Endothelial cell of umbilical vein (primary cell): ENCODE measurements around the gene DENND2A. TPM values are rescaled to one million over a fixed set of nuclear protein-coding genes. Genes with fewer than 3 reads are reported as not detected.
"Not testable (repeated sequence)": the region's sequence is repeated elsewhere in the genome, so short reads cannot be mapped to it uniquely, and the experiment has no call there.

Source experiments
- BruUV-seq: library from RNA; stranded (reverse); fragments of 400-500 nt; replicated peaks from 2 replicates; lab custom pipeline; 2021; lab: Mats Ljungman, UMichigan
- CTCF ChIA-PET: fragments of 300-600, 350-600 bp; sonication (Branson Sonifier 250); formaldehyde crosslinking; loops from one replicate; lab custom pipeline; 2021; ENCODE audit warnings: antibody characterized with exemption, inconsistent platforms; lab: Charles Lee
- POLR2A ChIA-PET: fragments of 300-600, 350-600 bp; sonication (Branson Sonifier 250); formaldehyde crosslinking; loops from one replicate; lab custom pipeline; 2021; ENCODE audit warnings: antibody characterized with exemption, inconsistent platforms; lab: Charles Lee
- DNase-seq: peaks from one replicate; pipeline ENCODE4 v3.0.0-alpha.2; 2011; ENCODE audit warnings: low read depth, low spot score
- FAIRE-seq: peaks from 2 replicates; lab custom pipeline; 2011; peaks lifted over from hg19 to GRCh38; lab: Jason Lieb, UNC
- H2AFZ ChIP-seq: 2 replicates; pipeline ENCODE4 v1.6.0; 2012; ENCODE audit warnings: low read depth, low read length, control low read depth, inconsistent platforms
- H3K27ac ChIP-seq: 2 replicates; pipeline ENCODE4 v1.5.1; 2011; ENCODE audit warnings: low read depth, mild to moderate bottlenecking, control low read depth, low read length, moderate library complexity; ENCODE audit not compliant: insufficient read depth
- H3K27me3 ChIP-seq, 2 experiments: 2 replicates each; pipeline versions ENCODE4 v1.6.0 to v1.6.1; 2011; ENCODE audit warnings: low read length in 2 of 2, mixed read lengths in 1 of 2; ENCODE audit not compliant: control insufficient read depth in 2 of 2, insufficient read depth in 2 of 2
- H3K36me3 ChIP-seq, 2 experiments: 2 replicates in 1 of 2; 3 replicates in 1 of 2; pipeline ENCODE4 v1.5.1; 2011; ENCODE audit warnings: low read length in 2 of 2, mild to moderate bottlenecking in 1 of 2, moderate library complexity in 1 of 2; ENCODE audit not compliant: control insufficient read depth in 2 of 2, insufficient read depth in 2 of 2; ENCODE audit errors: extremely low read depth in 1 of 2
- H3K4me1 ChIP-seq: 3 replicates; pipeline ENCODE4 v1.5.1; 2011; ENCODE audit warnings: mild to moderate bottlenecking, low read length; ENCODE audit not compliant: control insufficient read depth, insufficient read depth; ENCODE audit errors: extremely low read depth
- H3K4me2 ChIP-seq: 2 replicates; pipeline ENCODE4 v1.6.1; 2011; ENCODE audit warnings: low read length, control low read depth, mixed read lengths; ENCODE audit not compliant: insufficient read depth
- H3K4me3 ChIP-seq, 3 experiments: fragments of 200-600 bp in 1 of 3; sonication (generic), shearing (Covaris generic) in 1 of 3; replicated peaks in 1 of 3; 2 replicates each; pipeline ENCODE4 v1.5.1; 2011 to 2016; ENCODE audit warnings: control low read depth in 3 of 3, low read length in 3 of 3, mild to moderate bottlenecking in 2 of 3, inconsistent platforms in 1 of 3, low read depth in 1 of 3, moderate library complexity in 1 of 3; ENCODE audit not compliant: insufficient read depth in 1 of 3
- H3K79me2 ChIP-seq: 2 replicates; pipeline ENCODE4 v1.6.0; 2012; ENCODE audit warnings: low read length, inconsistent platforms; ENCODE audit not compliant: control insufficient read depth, insufficient read depth
- H3K9ac ChIP-seq: replicated peaks from 2 replicates; pipeline ENCODE3; 2011; ENCODE audit warnings: low read length, control low read depth; ENCODE audit not compliant: insufficient read depth; ENCODE audit errors: extremely low read depth
- H3K9me1 ChIP-seq: replicated peaks from 3 replicates; pipeline ENCODE4 v1.6.0; 2011; ENCODE audit warnings: mild to moderate bottlenecking, low read length; ENCODE audit not compliant: control insufficient read depth, insufficient read depth; ENCODE audit errors: extremely low read depth
- H3K9me3 ChIP-seq: replicated peaks from 2 replicates; pipeline ENCODE4 v1.5.1; 2012; ENCODE audit warnings: low read length, inconsistent platforms; ENCODE audit not compliant: control insufficient read depth, insufficient read depth
- H4K20me1 ChIP-seq: replicated peaks from 2 replicates; pipeline ENCODE3; 2011; ENCODE audit warnings: mild to moderate bottlenecking, low read length; ENCODE audit not compliant: control insufficient read depth, insufficient read depth; ENCODE audit errors: extremely low read depth
- CTCF ChIP-seq, 2 donors: IDR thresholded peaks; 1 replicate in 1 of 2; 2 replicates in 1 of 2; pipeline ENCODE4 v1.5.1; 2011; ENCODE audit warnings: low read length in 2 of 2, mild to moderate bottlenecking in 2 of 2, moderate library complexity in 2 of 2, control low read depth in 1 of 2, inconsistent platforms in 1 of 2, low read depth in 1 of 2; ENCODE audit not compliant: insufficient read depth in 1 of 2; ENCODE audit errors: extremely low read depth in 1 of 2
- EZH2 ChIP-seq: IDR thresholded peaks from 2 replicates; pipeline ENCODE4 v1.6.1; 2012; ENCODE audit warnings: borderline replicate concordance, low read depth, mild to moderate bottlenecking, moderate library complexity, low read length, inconsistent platforms; ENCODE audit not compliant: severe bottlenecking
- FOS ChIP-seq: IDR thresholded peaks from 2 replicates; pipeline ENCODE4 v1.6.1; 2011; ENCODE audit warnings: mild to moderate bottlenecking, low read length, moderate library complexity, borderline replicate concordance; ENCODE audit not compliant: insufficient read depth
- GATA2 ChIP-seq: IDR thresholded peaks from 2 replicates; pipeline ENCODE4 v1.7.0; 2011; ENCODE audit warnings: low read depth, mild to moderate bottlenecking, moderate library complexity, mixed read lengths, low read length; ENCODE audit not compliant: insufficient read length, insufficient read depth
- JUN ChIP-seq: IDR thresholded peaks from 2 replicates; pipeline ENCODE4 v1.6.1; 2011; ENCODE audit warnings: borderline replicate concordance, low read depth; ENCODE audit not compliant: insufficient read length, insufficient read depth
- MAX ChIP-seq: IDR thresholded peaks from 2 replicates; pipeline ENCODE4 v1.6.1; 2011; ENCODE audit not compliant: insufficient read depth, insufficient read length
- MYC ChIP-seq: IDR thresholded peaks from one replicate; pipeline ENCODE4 v1.6.1; 2011; ENCODE audit warnings: mild to moderate bottlenecking, low read depth, low read length
- POLR2A ChIP-seq: IDR thresholded peaks from 2 replicates; pipeline ENCODE4 v1.6.1; 2012; ENCODE audit warnings: low read depth, mild to moderate bottlenecking, control low read depth, low read length
- POLR2AphosphoS5 ChIP-seq: IDR thresholded peaks from 2 replicates; pipeline ENCODE4 v1.6.1; 2012; ENCODE audit warnings: low read depth, mild to moderate bottlenecking, control low read depth, low read length, moderate library complexity; ENCODE audit not compliant: insufficient read depth
- dilution Hi-C: fragments of 300-500 bp; cut with MboI; formaldehyde crosslinking; loops from one replicate; pipeline ENCODE4 v1.15.0; 2019; ENCODE audit warnings: low sequenced_read_pairs; ENCODE audit not compliant: extremely low pct_ligation_motif_present
- intact Hi-C: fragments of 100-400 bp; cut with micrococcal nuclease; formaldehyde crosslinking; loops from one replicate; pipeline ENCODE4 v1.10.0; 2022
- polyA plus RNA-seq, 4 experiments: library from polyadenylated mRNA; depleted of rRNA in 3 of 4; stranded (reverse) in 3 of 4; unstranded in 1 of 4; fragments of >200 nt; gene quantifications; 2 replicates each; pipeline versions ENCODE4 v1.2.1 to v1.2.3, GENCODE V29; 2011 to 2012; ENCODE audit warnings: missing spikeins in 1 of 4
- total RNA-seq: library from RNA; stranded (reverse); gene quantifications from 2 replicates; pipeline ENCODE4 v1.2.3, GENCODE V29; 2021

Gene DENND2A
- total and polyA plus RNA-seq, 2 donors (not counting 3 experiments of a cell fraction or from before 2014, with no cell fraction given), result 0.33 TPM; not detected in 1

- ChIA-PET POLR2A (interaction anchor here (0.7 kb wide), 1 partner anchor 959 kb away, joined by 3 read pairs; no protein-coding TSS in a partner anchor), CTCF (interaction anchor here (1.1 to 3.7 kb wide), 2 partner anchors 9 to 335 kb away, joined by 3 to 17 read pairs; no protein-coding TSS in a partner anchor)
- H3K9me3 ChIP-seq, H3K4me3 ChIP-seq, dilution Hi-C loops, FAIRE-seq, H3K27me3 ChIP-seq, DNase-seq, H4K20me1 ChIP-seq, H3K9me1 ChIP-seq, H3K9ac ChIP-seq, H3K79me2 ChIP-seq, BruUV-seq, H2AFZ ChIP-seq, H3K4me2 ChIP-seq, H3K4me1 ChIP-seq, H3K27ac ChIP-seq, H3K36me3 ChIP-seq: not testable (repeated sequence)
- intact Hi-C loops, result loop anchor here (5.0 to 10.0 kb wide), 2 partner anchors 245 to 978 kb away; partner anchors contain the start of gene BRAF
These were observed 36.3 kb upstream of the DENND2A start for GRCh38 chr7:140676956-140677355.

GRCh38 chr7:140676306-140676705, 35.7 kb upstream of the DENND2A start:
- Histone ChIP-seq H3K9ac (no peak overlapping the region), H3K4me1 (peaks cover 8% of the 10 kb centered on the region), H3K9me1 (no peaks in the 10 kb centered on the region), H2AFZ (no peak overlapping the region), H3K9me3 (no peaks in the 10 kb centered on the region), H3K4me2 (no peak overlapping the region), H3K27ac (no peak overlapping the region), H3K4me3 (no peak overlapping the region), H3K36me3 (peaks cover 0 to 7% of the 10 kb centered on the region in 2 experiments), H3K27me3 (no peaks in the 10 kb centered on the region), H4K20me1 (no peaks in the 10 kb centered on the region), H3K79me2 (no peaks in the 10 kb centered on the region)
- no peak for DNase-seq
- POLR2A ChIA-PET, result no interaction called here
- CTCF ChIA-PET, result interaction anchor here (1.1 to 3.7 kb wide), 3 partner anchors 10 to 973 kb away, joined by 3 to 17 read pairs (median 10); no protein-coding TSS in a partner anchor
- dilution Hi-C loops (no loop called here), intact Hi-C loops (loop anchor here (5.0 to 10.0 kb wide), 2 partner anchors 246 to 978 kb away; partner anchors contain the start of gene BRAF)
- TF ChIP-seq MAX, result no peak
- no peak for TF ChIP-seq JUN
- no peak for TF ChIP-seq CTCF (IDR thresholded peaks at IDR 0.05; ENCODE audit: extremely low read depth in 1 of 2, insufficient read depth in 1 of 2, low read depth in 1 of 2, low read length in 2 of 2)
- TF ChIP-seq GATA2, result no peak
- no peak for TF ChIP-seq EZH2
- no peak for TF ChIP-seq FOS
- TF ChIP-seq MYC, result no peak
- TF ChIP-seq POLR2A, result no peak
- TF ChIP-seq POLR2AphosphoS5, result no peak
- no TSS peak for BruUV-seq
- FAIRE-seq, result no peak
